IMR-90 (cell line): Measurements from ENCODE around the gene TBC1D12.

Source experiments
- CHD1 ChIP-seq: IDR thresholded peaks from 2 replicates; pipeline ENCODE4 v1.6.1; 2012; ENCODE audit warnings: low read depth, low read length, improper control_type of control experiment
- CTCF ChIP-seq: conservative IDR thresholded peaks from 2 replicates; pipeline ENCODE4 v1.5.1; 2012; ENCODE audit warnings: mild to moderate bottlenecking, low read depth, low read length, improper control_type of control experiment
- ELK1 ChIP-seq: fragments of 150-350 bp; IDR thresholded peaks from 2 replicates; pipeline ENCODE4 v1.6.1; 2016; ENCODE audit warnings: low read depth, mild to moderate bottlenecking, low read length, moderate library complexity, borderline replicate concordance
- FOS ChIP-seq: fragments of 150-350 bp; IDR thresholded peaks from 2 replicates; pipeline ENCODE4 v1.6.1; 2016; ENCODE audit warnings: low read depth, low read length
- MAFK ChIP-seq: IDR thresholded peaks from 2 replicates; pipeline ENCODE4 v1.6.1; 2012; ENCODE audit warnings: low read depth, low read length, improper control_type of control experiment
- POLR2A ChIP-seq: IDR thresholded peaks from 2 replicates; pipeline ENCODE4 v1.6.1; 2012; ENCODE audit warnings: mild to moderate bottlenecking, low read depth, low read length
- RAD21 ChIP-seq: IDR thresholded peaks from 2 replicates; pipeline ENCODE4 v1.6.1; 2012; ENCODE audit warnings: low read length, improper control_type of control experiment

GRCh38 chr10:94493463-94493862, 91.1 kb downstream of the TBC1D12 start:
- TF ChIP-seq CTCF = no peak
- TF ChIP-seq POLR2A = no peak
- TF ChIP-seq FOS = no peak
- TF ChIP-seq CHD1 = no peak
- TF ChIP-seq MAFK = no peak
- no peak for TF ChIP-seq RAD21
- no peak for TF ChIP-seq ELK1
